Muscle of arm (tissue), 14 donors: ENCODE results near the gene DAZ4. TPM values are rescaled to one million over a fixed set of nuclear protein-coding genes. Genes with fewer than 3 reads are reported as not detected.
"Not testable (repeated sequence)": the region's sequence is repeated elsewhere in the genome, so short reads cannot be mapped to it uniquely, and the experiment has no call there.

Experiments
- DNase-seq: peaks from one replicate; pipeline ENCODE4 v3.0.0-alpha.2; 2013
- long read RNA-seq, 11 donors: transcript quantifications; one replicate each; lab custom pipeline, GENCODE V29; 2026
- polyA plus RNA-seq, 12 donors: library from polyadenylated mRNA; unstranded; fragments of 120-200 nt; gene quantifications; one replicate each; pipeline ENCODE4 v1.2.1, GENCODE V29; 2013; ENCODE audit not compliant: insufficient read length in 12 of 12

Gene DAZ4, protein sequence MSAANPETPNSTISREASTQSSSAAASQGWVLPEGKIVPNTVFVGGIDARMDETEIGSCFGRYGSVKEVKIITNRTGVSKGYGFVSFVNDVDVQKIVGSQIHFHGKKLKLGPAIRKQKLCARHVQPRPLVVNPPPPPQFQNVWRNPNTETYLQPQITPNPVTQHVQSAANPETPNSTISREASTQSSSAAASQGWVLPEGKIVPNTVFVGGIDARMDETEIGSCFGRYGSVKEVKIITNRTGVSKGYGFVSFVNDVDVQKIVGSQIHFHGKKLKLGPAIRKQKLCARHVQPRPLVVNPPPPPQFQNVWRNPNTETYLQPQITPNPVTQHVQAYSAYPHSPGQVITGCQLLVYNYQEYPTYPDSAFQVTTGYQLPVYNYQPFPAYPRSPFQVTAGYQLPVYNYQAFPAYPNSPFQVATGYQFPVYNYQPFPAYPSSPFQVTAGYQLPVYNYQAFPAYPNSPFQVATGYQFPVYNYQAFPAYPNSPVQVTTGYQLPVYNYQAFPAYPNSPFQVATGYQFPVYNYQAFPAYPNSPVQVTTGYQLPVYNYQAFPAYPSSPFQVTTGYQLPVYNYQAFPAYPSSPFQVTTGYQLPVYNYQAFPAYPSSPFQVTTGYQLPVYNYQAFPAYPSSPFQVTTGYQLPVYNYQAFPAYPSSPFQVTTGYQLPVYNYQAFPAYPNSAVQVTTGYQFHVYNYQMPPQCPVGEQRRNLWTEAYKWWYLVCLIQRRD
- polyA plus RNA-seq: not detected
- long read RNA-seq, donor 1: 0 reads
- long read RNA-seq, donor 2: 0 reads
- long read RNA-seq, donor 3: 0 reads
- long read RNA-seq, donor 4: 0 reads
- long read RNA-seq, donor 5: 0 reads
- long read RNA-seq, donor 6: 0 reads
- long read RNA-seq, donor 7: 0 reads
- long read RNA-seq, donor 8: 0 reads
- long read RNA-seq, donor 9: 0 reads
- long read RNA-seq, donor 10: 0 reads
- long read RNA-seq, donor 11: 0 reads

DNA sequence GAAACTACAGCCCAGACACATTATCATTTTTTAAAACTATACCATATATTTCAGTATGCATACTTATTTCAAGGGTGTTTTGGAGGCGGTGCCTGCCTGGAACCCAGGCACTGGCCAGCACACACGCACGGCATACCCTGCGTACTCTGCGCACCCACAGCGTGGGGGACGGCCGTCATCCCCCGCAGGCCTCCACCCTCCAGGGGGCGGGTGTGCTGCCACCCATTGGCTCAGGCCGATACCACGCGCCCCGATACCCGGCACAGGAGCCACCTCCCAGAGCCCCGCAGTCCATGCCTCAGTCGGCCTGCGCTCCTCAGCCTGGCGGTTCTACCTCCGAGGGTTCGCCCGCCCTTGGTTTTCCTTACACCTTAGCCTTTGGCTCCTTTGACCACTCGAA is at the start of gene DAZ4:
Gene DAZ4, plus strand, starts transcription at position 301 of the 400 bp plus-strand sequence. CDS start 208 bp downstream, outside the sequence.
- not testable (repeated sequence) for DNase-seq

- DNase-seq: not testable (repeated sequence)
Measured at GRCh38 chrY:24813293-24813692, 20.4 kb upstream of the DAZ4 start, which contains the start of gene DAZ3. TSS of gene DAZ3 (minus strand) at chrY:24813393. CDS start at chrY:24813185, 208 bp downstream.

- DNase-seq: not testable (repeated sequence)
Measured at GRCh38 chrY:24821836-24822235, 11.9 kb upstream of the DAZ4 start.

DNA sequence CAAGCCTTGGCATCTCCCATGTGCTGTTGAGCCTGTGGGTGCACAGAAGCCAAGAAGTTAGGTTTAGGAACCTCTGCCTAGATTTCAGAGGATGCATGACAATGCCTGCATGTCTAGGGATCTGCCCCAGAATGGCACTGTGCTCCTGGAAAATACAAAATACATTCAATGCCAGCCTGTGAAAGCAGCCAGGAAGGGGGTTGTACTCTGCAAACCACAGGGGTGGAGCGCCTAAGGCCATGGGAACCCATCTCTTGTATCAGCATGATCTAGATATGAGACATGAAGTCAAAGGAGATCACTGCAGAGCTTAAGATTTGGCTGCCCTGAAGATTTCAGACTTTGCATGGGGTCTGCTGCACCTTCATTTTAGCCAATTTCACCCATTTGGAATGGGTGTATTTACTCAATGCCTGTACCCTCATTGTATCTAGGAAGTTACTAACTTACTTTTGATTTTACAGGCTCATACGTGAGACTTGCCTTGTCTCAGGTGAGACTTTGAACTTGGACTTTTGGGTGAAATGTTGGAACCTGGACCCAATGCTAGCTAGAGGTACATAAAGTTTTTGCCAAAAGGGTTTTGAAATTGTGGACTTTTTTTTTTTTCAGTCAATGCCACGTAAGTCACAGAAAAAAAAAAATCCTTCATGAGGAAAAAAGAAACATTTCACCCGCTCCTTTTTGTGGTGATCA is 9.4 kb upstream of the DAZ4 start:
- DNase-seq: not testable (repeated sequence)

GRCh38 chrY:24825069-24825468 is 8.7 kb upstream of the DAZ4 start:
- DNase-seq: not testable (repeated sequence)

Other genes with a start within 250 kb of the DAZ4 start
- not detected for gene BPY2B, start 215.9 kb upstream of the DAZ4 start, polyA plus RNA-seq
- gene DAZ3, start 20.5 kb upstream of the DAZ4 start, polyA plus RNA-seq: not detected
- not detected for gene BPY2C, start 218.2 kb downstream of the DAZ4 start, polyA plus RNA-seq